Loucy (cell line): ENCODE results near the gene DPYSL4.

Experiments
- CTCF ChIP-seq: fragments of 200-600 bp; sonication (generic); conservative IDR thresholded peaks from 2 replicates; pipeline ENCODE4 v1.5.1; 2014; ENCODE audit warnings: mild to moderate bottlenecking, antibody characterized with exemption, low read length
- EZH2phosphoT487 ChIP-seq: fragments of 200-600 bp; IDR thresholded peaks from 2 replicates; pipeline ENCODE4 v1.6.1; 2018; ENCODE audit warnings: antibody characterized with exemption, mild to moderate bottlenecking, moderate library complexity, borderline replicate concordance

- no peak for TF ChIP-seq CTCF
- TF ChIP-seq EZH2phosphoT487: no peak
Observed at GRCh38 chr10:132224343-132225072, 37.8 kb downstream of the DPYSL4 start.
